MM.1S (cell line): ENCODE data around the gene EXOC5.
"Not testable (repeated sequence)": the region's sequence is repeated elsewhere in the genome, so short reads cannot be mapped to it uniquely, and the experiment has no call there.

Source experiments
- EZH2 ChIP-seq: fragments of 300-600 bp; sonication (generic); optimal IDR thresholded peaks from 2 replicates; pipeline ENCODE3; 2017; ENCODE audit warnings: low read depth, mild to moderate bottlenecking, antibody characterized with exemption, low read length, mixed read lengths
- TF ChIP-seq, protein P1 (sequence below): fragments of 300-600 bp; sonication (generic); IDR thresholded peaks from 2 replicates; pipeline ENCODE4 v1.5.1; 2016; ENCODE audit warnings: antibody characterized with exemption, low read length, mixed read lengths

DNA sequence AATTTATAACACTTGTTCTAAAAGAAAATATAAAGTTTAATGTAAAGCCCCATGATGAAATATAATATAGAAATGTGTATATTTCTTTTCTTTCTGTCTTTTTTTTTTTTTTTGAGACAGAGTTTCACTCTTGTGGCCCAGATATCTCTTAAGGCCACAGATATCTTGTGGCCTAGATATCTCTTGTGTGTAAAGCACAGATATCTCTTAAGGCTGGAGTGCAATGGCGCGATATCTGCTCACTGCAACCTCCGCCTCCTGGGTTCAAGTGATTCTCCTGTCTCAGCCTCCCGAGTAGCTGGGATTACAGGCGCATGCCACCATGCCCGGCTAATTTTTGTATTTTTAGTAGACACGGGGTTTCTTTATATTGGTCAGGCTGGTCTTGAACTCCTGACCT, 28.6 kb downstream of the EXOC5 start:
- TF ChIP-seq, protein P1, sequence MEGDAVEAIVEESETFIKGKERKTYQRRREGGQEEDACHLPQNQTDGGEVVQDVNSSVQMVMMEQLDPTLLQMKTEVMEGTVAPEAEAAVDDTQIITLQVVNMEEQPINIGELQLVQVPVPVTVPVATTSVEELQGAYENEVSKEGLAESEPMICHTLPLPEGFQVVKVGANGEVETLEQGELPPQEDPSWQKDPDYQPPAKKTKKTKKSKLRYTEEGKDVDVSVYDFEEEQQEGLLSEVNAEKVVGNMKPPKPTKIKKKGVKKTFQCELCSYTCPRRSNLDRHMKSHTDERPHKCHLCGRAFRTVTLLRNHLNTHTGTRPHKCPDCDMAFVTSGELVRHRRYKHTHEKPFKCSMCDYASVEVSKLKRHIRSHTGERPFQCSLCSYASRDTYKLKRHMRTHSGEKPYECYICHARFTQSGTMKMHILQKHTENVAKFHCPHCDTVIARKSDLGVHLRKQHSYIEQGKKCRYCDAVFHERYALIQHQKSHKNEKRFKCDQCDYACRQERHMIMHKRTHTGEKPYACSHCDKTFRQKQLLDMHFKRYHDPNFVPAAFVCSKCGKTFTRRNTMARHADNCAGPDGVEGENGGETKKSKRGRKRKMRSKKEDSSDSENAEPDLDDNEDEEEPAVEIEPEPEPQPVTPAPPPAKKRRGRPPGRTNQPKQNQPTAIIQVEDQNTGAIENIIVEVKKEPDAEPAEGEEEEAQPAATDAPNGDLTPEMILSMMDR = not testable (repeated sequence)
- TF ChIP-seq EZH2 = not testable (repeated sequence)
